ENCODE results near the gene SLC9A9.
"Not testable (repeated sequence)": the region's sequence is repeated elsewhere in the genome, so short reads cannot be mapped to it uniquely, and the experiment has no call there.

GRCh38 chr3:143695333-143695732, 152.9 kb downstream of the SLC9A9 start:
- TF ChIP-seq REST (IDR thresholded peaks at IDR 0.05); YY1 (IDR thresholded peaks at IDR 0.05); CTCF (IDR thresholded peaks at IDR 0.05; ENCODE audit: low read depth, low read length, missing input control); GABPA (IDR thresholded peaks at IDR 0.05 in 1 of 2, conservative IDR thresholded peaks at IDR 0.05 in 1 of 2); TAF1 (conservative IDR thresholded peaks at IDR 0.05); MAX (IDR thresholded peaks at IDR 0.05); SP1 (IDR thresholded peaks at IDR 0.05); RAD21 (IDR thresholded peaks at IDR 0.05); HNF4A (conservative IDR thresholded peaks at IDR 0.05); JUND (IDR thresholded peaks at IDR 0.05); HNF4G (IDR thresholded peaks at IDR 0.05); ZBTB33 (IDR thresholded peaks at IDR 0.05): not testable (repeated sequence)
